Body of pancreas (tissue), 4 donors: ENCODE data around the gene ZNF407. TPM values are rescaled to one million over a fixed set of nuclear protein-coding genes. Genes with fewer than 3 reads are reported as not detected.

Experiments used
- ATAC-seq: fragments of 150-250 bp; one replicate; pipeline ENCODE4 v1.9.1; 2016
- DNase-seq, 4 donors: peaks; one replicate each; pipeline ENCODE4 v3.0.0-alpha.2; 2019
- H3K27ac ChIP-seq, 4 donors: fragments of 200-600 bp; sonication (generic); 1 replicate in 3 of 4; 2 replicates in 1 of 4; pipeline versions ENCODE4 v1.5.1 to v1.6.1; 2016 to 2019; ENCODE audit warnings: mild to moderate bottlenecking in 1 of 4, mixed read lengths in 1 of 4, moderate library complexity in 1 of 4
- H3K27me3 ChIP-seq, 2 donors: fragments of 200-600 bp; sonication (generic); one replicate each; pipeline ENCODE4 v1.6.0; 2016; ENCODE audit warnings: mild to moderate bottlenecking in 1 of 2
- H3K36me3 ChIP-seq, 2 donors: fragments of 200-600 bp; sonication (generic); replicated peaks in 1 of 2; 2 replicates each; pipeline ENCODE4 v1.5.1; 2016; ENCODE audit warnings: low read depth in 2 of 2; ENCODE audit not compliant: insufficient read depth in 1 of 2
- H3K4me1 ChIP-seq: fragments of 200-600 bp; sonication (generic); one replicate; pipeline ENCODE4 v1.6.0; 2016
- H3K4me3 ChIP-seq, 2 donors: fragments of 200-600 bp; sonication (generic); 1 replicate in 1 of 2; 2 replicates in 1 of 2; pipeline ENCODE4 v1.5.1; 2016 to 2019
- H3K9me3 ChIP-seq, 3 donors: fragments of 200-600 bp; sonication (generic); 1 replicate in 2 of 3; 2 replicates in 1 of 3; pipeline ENCODE4 v1.5.1; 2016
- CTCF ChIP-seq, 7 experiments: fragments of 450-650 bp in 4 of 7; fragments of 200-600 bp in 3 of 7; sonication (generic) in 3 of 7; IDR thresholded peaks; one replicate each; pipeline ENCODE4 v1.5.1; 2016 to 2019; ENCODE audit warnings: antibody characterized with exemption in 7 of 7
- POLR2A ChIP-seq, 3 donors: fragments of 450-650 bp; IDR thresholded peaks; one replicate each; pipeline ENCODE4 v1.6.1; 2016; ENCODE audit warnings: antibody characterized with exemption in 3 of 3, mild to moderate bottlenecking in 2 of 3
- WGBS, 2 donors: methylation state at CpG; one replicate each; pipeline ENCODE4 v1.1.5; 2017; 5-methylcytosine and 5-hydroxymethylcytosine counted together
- intact Hi-C: fragments of 100-400 bp; cut with DNase I; formaldehyde crosslinking; loops from one replicate; pipeline ENCODE4 v1.15.1; 2023
- total RNA-seq, 2 donors: library from RNA; depleted of rRNA; stranded (reverse); fragments of >200 nt; gene quantifications; one replicate each; pipeline ENCODE4 v1.1.0, GENCODE V29; 2016

The ZNF407 gene
- total RNA-seq, 2 donors from 2014 or later: 14.3 to 19.1 TPM

- DNase-seq (no peak), ATAC-seq (no peak)
- Histone ChIP-seq H3K27ac (no peak overlapping the region), H3K27me3 (no peaks in the 10 kb centered on the region), H3K9me3 (no peaks in the 10 kb centered on the region), H3K4me1 (no peaks in the 10 kb centered on the region), H3K36me3 (no peaks in the 10 kb centered on the region), H3K4me3 (no peak overlapping the region)
- TF ChIP-seq CTCF (IDR thresholded peaks at IDR 0.05) (no peak), POLR2A (IDR thresholded peaks at IDR 0.05) (no peak)
- 51 to 60% methylated on average over 4 of the region's 4 CpGs for WGBS, 2 donors
- intact Hi-C loops: no loop called here
These were observed 445.8 kb downstream of the ZNF407 start for GRCh38 chr18:75043478-75043877.

- TF ChIP-seq POLR2A (IDR thresholded peaks at IDR 0.05): no peak
- no peak for TF ChIP-seq CTCF (IDR thresholded peaks at IDR 0.05)
- no peaks in the 10 kb centered on the region for H3K27me3 ChIP-seq
- H3K9me3 ChIP-seq: no peaks in the 10 kb centered on the region
- no peaks in the 10 kb centered on the region for H3K36me3 ChIP-seq
- DNase-seq (no peak), ATAC-seq (no peak)
- no peak overlapping the region for H3K27ac ChIP-seq
- intact Hi-C loops: no loop called here
- 92% methylated on average over 9 of the region's 9 CpGs for WGBS, 2 donors
- no peaks in the 10 kb centered on the region for H3K4me1 ChIP-seq
- no peak overlapping the region for H3K4me3 ChIP-seq
These were observed 446.6 kb downstream of the ZNF407 start for GRCh38 chr18:75044296-75044695.

- ATAC-seq (no peak), DNase-seq (no peak)
- Histone ChIP-seq H3K9me3 (no peaks in the 10 kb centered on the region), H3K4me3 (no peak overlapping the region), H3K27me3 (no peaks in the 10 kb centered on the region), H3K36me3 (no peaks in the 10 kb centered on the region), H3K4me1 (no peaks in the 10 kb centered on the region), H3K27ac (no peak overlapping the region)
- 89 to 93% methylated on average over 5 of the region's 5 CpGs for WGBS, 2 donors
- intact Hi-C loops: no loop called here
- TF ChIP-seq CTCF (IDR thresholded peaks at IDR 0.05) (no peak), POLR2A (IDR thresholded peaks at IDR 0.05) (no peak)
These were observed 447.1 kb downstream of the ZNF407 start for GRCh38 chr18:75044791-75045190.

- ATAC-seq (no peak), DNase-seq (no peak)
- no peaks in the 10 kb centered on the region for H3K36me3 ChIP-seq
- H3K27me3 ChIP-seq: no peaks in the 10 kb centered on the region
- no peak overlapping the region for H3K4me3 ChIP-seq
- no peak for TF ChIP-seq CTCF (IDR thresholded peaks at IDR 0.05)
- intact Hi-C loops: no loop called here
- no peaks in the 10 kb centered on the region for H3K4me1 ChIP-seq
- no peaks in the 10 kb centered on the region for H3K9me3 ChIP-seq
- WGBS, 2 donors: 82% methylated on average over 4 of the region's 4 CpGs
- no peak overlapping the region for H3K27ac ChIP-seq
These were observed 447.6 kb downstream of the ZNF407 start for GRCh38 chr18:75045272-75045671.

GRCh38 chr18:75047240-75047961 is 449.7 kb downstream of the ZNF407 start:
- H3K36me3 ChIP-seq: no peaks in the 10 kb centered on the region
- no peak for DNase-seq
- ATAC-seq: no peak
- no peak overlapping the region for H3K4me3 ChIP-seq
- H3K4me1 ChIP-seq: no peaks in the 10 kb centered on the region
- H3K9me3 ChIP-seq: no peaks in the 10 kb centered on the region
- no peak overlapping the region for H3K27ac ChIP-seq
- TF ChIP-seq CTCF (IDR thresholded peaks at IDR 0.05) (no peak), POLR2A (IDR thresholded peaks at IDR 0.05) (no peak)
- WGBS, 2 donors: 83 to 90% methylated on average over 12 of the region's 12 CpGs
- H3K27me3 ChIP-seq: no peaks in the 10 kb centered on the region
- intact Hi-C loops: no loop called here
